ENCODE measurements around the gene PFDN6. TPM values are rescaled to one million over a fixed set of nuclear protein-coding genes. Genes with fewer than 3 reads are reported as not detected.

The PFDN6 gene
- total RNA-seq, 1 experiment from 2014 or later: 95.7 TPM

GRCh38 chr6:33271468-33272274 is 17.7 kb upstream of the PFDN6 start, which contains the start of the genes RPS18 and VPS52 (continued):
- peak; percentile 42 for TF ChIP-seq PRDM15 (CRISPR knock-in tag; IDR thresholded peaks at IDR 0.05)
- no peak; the same call in none of the 2 replicates for TF ChIP-seq HMGA2 (CRISPR knock-in tag; IDR thresholded peaks at IDR 0.05)
- 0 out of 2 replicates have a peak, but pooled peaks have one; percentile 20 for TF ChIP-seq ELF4 (CRISPR knock-in tag; IDR thresholded peaks at IDR 0.05; ENCODE audit: low read depth)
- TF ChIP-seq SMAD3 (CRISPR knock-in tag; IDR thresholded peaks at IDR 0.05; ENCODE audit: borderline replicate concordance): peak; percentile 26; the same call in 1 of the 2 replicates
- peak; percentile 98 for TF ChIP-seq MAX (CRISPR knock-in tag; IDR thresholded peaks at IDR 0.05)
- TF ChIP-seq JUN (CRISPR knock-in tag; IDR thresholded peaks at IDR 0.05): 0 out of 2 replicates have a peak, but pooled peaks have one; percentile 33
- TF ChIP-seq RORB (CRISPR knock-in tag; IDR thresholded peaks at IDR 0.05): 0 out of 2 replicates have a peak, but pooled peaks have one; percentile 69
- TF ChIP-seq ETV6 (CRISPR knock-in tag; IDR thresholded peaks at IDR 0.05): peak; percentile 62; the same call in 1 of the 2 replicates
- TF ChIP-seq ZNF396 (CRISPR knock-in tag; IDR thresholded peaks at IDR 0.05; ENCODE audit: borderline replicate concordance): no peak

- Mint-ChIP-seq H3K36me3 (peaks cover 61% of the 10 kb centered on the region), H3K4me3 (peak overlapping the region; percentile 96), H3K9me3 (no peaks in the 10 kb centered on the region), H3K27me3 (ENCODE audit: low read depth) (no peaks in the 10 kb centered on the region), H3K4me1 (peaks cover 50% of the 10 kb centered on the region), H3K27ac (peak overlapping the region; percentile 100)
- TF ChIP-seq ZNF532 (CRISPR knock-in tag; IDR thresholded peaks at IDR 0.05; ENCODE audit: borderline replicate concordance) (no peak), ZNF219 (CRISPR knock-in tag; IDR thresholded peaks at IDR 0.05; ENCODE audit: borderline replicate concordance) (no peak), PRRX2 (CRISPR knock-in tag; IDR thresholded peaks at IDR 0.05) (no peak; the same call in 1 of the 2 replicates), MAX (CRISPR knock-in tag; IDR thresholded peaks at IDR 0.05) (peak; percentile 47; the same call in 1 of the 2 replicates), TEAD1 (CRISPR knock-in tag; IDR thresholded peaks at IDR 0.05) (0 out of 2 replicates have a peak, but pooled peaks have one; percentile 5), JUN (CRISPR knock-in tag; IDR thresholded peaks at IDR 0.05) (0 out of 2 replicates have a peak, but pooled peaks have one; percentile 8), IRF2 (CRISPR knock-in tag; IDR thresholded peaks at IDR 0.05; ENCODE audit: borderline replicate concordance, low read depth) (no peak), SMAD3 (CRISPR knock-in tag; IDR thresholded peaks at IDR 0.05; ENCODE audit: borderline replicate concordance) (no peak), SMAD4 (CRISPR knock-in tag; IDR thresholded peaks at IDR 0.05) (peak; percentile 62; the same call in 1 of the 2 replicates), NFATC4 (CRISPR knock-in tag; IDR thresholded peaks at IDR 0.05) (no peak), NR1H2 (CRISPR knock-in tag; IDR thresholded peaks at IDR 0.05) (no peak)
- DNase-seq (ENCODE audit: low spot score) (no peak), ATAC-seq (no peak)
- ChIA-PET POLR2A (interaction anchor here (1.1 to 2.1 kb wide), 8 partner anchors 9 to 300 kb away, joined by 3 to 8 read pairs (median 5); partner anchors contain the start of genes PFDN6, RING1 and WDR46), CTCF (interaction anchor here (1.0 to 2.4 kb wide), 4 partner anchors 24 to 46 kb away, joined by 3 to 10 read pairs (median 5); partner anchors contain the start of gene ZBTB22)
These were observed 16.9 kb upstream of the PFDN6 start for GRCh38 chr6:33272275-33273128.
